H1 (cell line): ENCODE results near the gene C1orf115. TPM values are rescaled to one million over a fixed set of nuclear protein-coding genes. Genes with fewer than 3 reads are reported as not detected.

Source experiments
- SRF ChIP-seq: IDR thresholded peaks from 2 replicates; pipeline ENCODE4 v1.6.1; 2011; ENCODE audit warnings: mild to moderate bottlenecking, low read depth, low read length, moderate library complexity
- USF2 ChIP-seq: IDR thresholded peaks from 2 replicates; pipeline ENCODE4 v1.6.1; 2011; ENCODE audit warnings: low read length, improper control_type of control experiment
- polyA plus RNA-seq, 7 experiments: library from polyadenylated mRNA; depleted of rRNA in 3 of 7; stranded (reverse) in 5 of 7; unstranded in 2 of 7; fragments of >200 nt in 5 of 7; fragments of 200-250 nt in 2 of 7; gene quantifications; 1 replicate in 5 of 7; 2 replicates in 1 of 7; 4 replicates in 1 of 7; pipeline versions ENCODE4 v1.2.1 to v1.2.3, GENCODE V29; 2011 to 2013; ENCODE audit warnings: missing spikeins in 2 of 7, mixed read lengths in 2 of 7
- total RNA-seq: library from RNA; stranded (reverse); fragmentation: NEBNext Ultra II Directional; extraction: Animal tissue kit (Norgen Biotek cat#: 25700); gene quantifications from 2 replicates; pipeline ENCODE4 v1.2.1, GENCODE V29; 2021

C1orf115 gene
- total and polyA plus RNA-seq, 2 of the 8 experiments (the other 6 are each of a cell fraction or from before 2014, with no cell fraction given) = 3.5 to 5.6 TPM

DNA sequence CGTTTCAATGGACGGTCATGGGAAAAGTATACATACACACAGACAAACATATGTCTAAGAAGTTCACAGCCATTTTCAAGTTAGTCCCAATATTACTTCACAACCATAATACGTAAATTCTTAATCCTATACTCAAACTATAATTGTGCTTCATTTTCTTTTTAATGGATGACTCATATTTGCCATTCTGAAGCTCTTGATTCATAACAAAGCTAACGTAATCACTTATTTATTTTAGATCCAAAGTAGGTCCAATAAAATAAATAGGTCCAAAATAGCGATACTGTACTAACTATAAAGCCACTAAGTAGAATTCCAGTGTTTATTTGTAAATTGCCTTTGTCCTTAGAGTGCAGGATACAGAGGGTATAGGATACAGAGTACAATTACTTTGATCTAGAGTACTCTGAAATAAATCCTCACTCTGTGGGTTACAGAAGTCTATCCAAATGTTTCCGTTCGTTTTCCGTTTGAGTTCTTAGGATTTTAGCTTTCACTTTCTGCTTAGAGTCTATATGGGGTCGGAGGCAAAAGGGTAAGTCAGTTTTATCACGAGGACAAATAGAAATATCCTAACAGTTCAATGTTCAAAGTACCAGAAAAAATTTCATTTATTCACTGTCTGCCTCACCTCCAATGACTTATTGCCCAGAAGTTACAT, 8.8 kb upstream of the C1orf115 start (continued):
- TF ChIP-seq USF2 (no peak), SRF (no peak)
- TF ChIP-seq, all 59 proteins: peak for 0
